Body of pancreas (tissue), 4 donors: ENCODE results near the gene BMP4. TPM values are rescaled to one million over a fixed set of nuclear protein-coding genes. Genes with fewer than 3 reads are reported as not detected.
"Not testable (repeated sequence)": the region's sequence is repeated elsewhere in the genome, so short reads cannot be mapped to it uniquely, and the experiment has no call there.

Experiments used
- ATAC-seq: fragments of 150-250 bp; one replicate; pipeline ENCODE4 v1.9.1; 2016
- DNase-seq, 4 donors: peaks; one replicate each; pipeline ENCODE4 v3.0.0-alpha.2; 2019
- H3K27ac ChIP-seq, 4 donors: fragments of 200-600 bp; sonication (generic); 1 replicate in 3 of 4; 2 replicates in 1 of 4; pipeline versions ENCODE4 v1.5.1 to v1.6.1; 2016 to 2019; ENCODE audit warnings: mild to moderate bottlenecking in 1 of 4, mixed read lengths in 1 of 4, moderate library complexity in 1 of 4
- H3K27me3 ChIP-seq, 2 donors: fragments of 200-600 bp; sonication (generic); one replicate each; pipeline ENCODE4 v1.6.0; 2016; ENCODE audit warnings: mild to moderate bottlenecking in 1 of 2
- H3K36me3 ChIP-seq, 2 donors: fragments of 200-600 bp; sonication (generic); replicated peaks in 1 of 2; 2 replicates each; pipeline ENCODE4 v1.5.1; 2016; ENCODE audit warnings: low read depth in 2 of 2; ENCODE audit not compliant: insufficient read depth in 1 of 2
- H3K4me1 ChIP-seq: fragments of 200-600 bp; sonication (generic); one replicate; pipeline ENCODE4 v1.6.0; 2016
- H3K4me3 ChIP-seq, 2 donors: fragments of 200-600 bp; sonication (generic); 1 replicate in 1 of 2; 2 replicates in 1 of 2; pipeline ENCODE4 v1.5.1; 2016 to 2019
- H3K9me3 ChIP-seq, 3 donors: fragments of 200-600 bp; sonication (generic); 1 replicate in 2 of 3; 2 replicates in 1 of 3; pipeline ENCODE4 v1.5.1; 2016
- POLR2A ChIP-seq, 3 donors: fragments of 450-650 bp; IDR thresholded peaks; one replicate each; pipeline ENCODE4 v1.6.1; 2016; ENCODE audit warnings: antibody characterized with exemption in 3 of 3, mild to moderate bottlenecking in 2 of 3
- WGBS, 2 donors: methylation state at CpG; one replicate each; pipeline ENCODE4 v1.1.5; 2017; 5-methylcytosine and 5-hydroxymethylcytosine counted together
- intact Hi-C: fragments of 100-400 bp; cut with DNase I; formaldehyde crosslinking; loops from one replicate; pipeline ENCODE4 v1.15.1; 2023
- total RNA-seq, 2 donors: library from RNA; depleted of rRNA; stranded (reverse); fragments of >200 nt; gene quantifications; one replicate each; pipeline ENCODE4 v1.1.0, GENCODE V29; 2016
- TF ChIP-seq, protein P1 (sequence below), 7 experiments: fragments of 450-650 bp in 4 of 7; fragments of 200-600 bp in 3 of 7; sonication (generic) in 3 of 7; IDR thresholded peaks; one replicate each; pipeline ENCODE4 v1.5.1; 2016 to 2019; ENCODE audit warnings: antibody characterized with exemption in 7 of 7

BMP4 gene
- total RNA-seq, 2 donors from 2014 or later, result 5.9 to 8.3 TPM

DNA sequence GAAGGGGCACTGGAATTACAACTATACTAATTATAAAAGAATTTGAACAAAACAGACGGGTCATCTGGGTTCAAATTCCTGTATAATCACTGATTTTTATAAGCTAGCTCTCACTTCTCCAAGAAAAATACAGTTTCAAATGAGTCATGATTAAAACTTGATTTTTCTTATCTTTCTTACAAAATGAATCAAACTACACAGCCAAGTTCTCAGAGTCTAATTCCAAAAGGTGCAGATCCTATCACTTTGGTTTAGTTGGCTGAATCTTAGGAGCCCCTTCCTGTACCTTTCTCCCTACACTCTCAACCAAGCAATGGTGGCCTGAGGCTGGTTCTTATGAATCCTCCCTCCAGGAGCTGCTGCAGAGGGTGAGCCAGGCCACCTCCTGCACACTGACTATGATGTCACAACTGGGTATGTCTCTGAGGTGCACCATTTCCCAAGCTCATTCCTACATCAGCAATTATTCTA lies 43.8 kb upstream of the BMP4 start:
- H3K9me3 ChIP-seq, result no peaks in the 10 kb centered on the region
- H3K27ac ChIP-seq, result no peak overlapping the region
- 71 to 74% methylated on average over 1 of the region's 1 CpG for WGBS, 2 donors
- H3K36me3 ChIP-seq, result no peaks in the 10 kb centered on the region
- no peak for ATAC-seq
- H3K4me1 ChIP-seq, result no peaks in the 10 kb centered on the region
- intact Hi-C loops, result no loop called here
- no peaks in the 10 kb centered on the region for H3K27me3 ChIP-seq
- DNase-seq, result no peak
- H3K4me3 ChIP-seq, result no peak overlapping the region
- TF ChIP-seq POLR2A (IDR thresholded peaks at IDR 0.05), result no peak
- TF ChIP-seq, protein P1, sequence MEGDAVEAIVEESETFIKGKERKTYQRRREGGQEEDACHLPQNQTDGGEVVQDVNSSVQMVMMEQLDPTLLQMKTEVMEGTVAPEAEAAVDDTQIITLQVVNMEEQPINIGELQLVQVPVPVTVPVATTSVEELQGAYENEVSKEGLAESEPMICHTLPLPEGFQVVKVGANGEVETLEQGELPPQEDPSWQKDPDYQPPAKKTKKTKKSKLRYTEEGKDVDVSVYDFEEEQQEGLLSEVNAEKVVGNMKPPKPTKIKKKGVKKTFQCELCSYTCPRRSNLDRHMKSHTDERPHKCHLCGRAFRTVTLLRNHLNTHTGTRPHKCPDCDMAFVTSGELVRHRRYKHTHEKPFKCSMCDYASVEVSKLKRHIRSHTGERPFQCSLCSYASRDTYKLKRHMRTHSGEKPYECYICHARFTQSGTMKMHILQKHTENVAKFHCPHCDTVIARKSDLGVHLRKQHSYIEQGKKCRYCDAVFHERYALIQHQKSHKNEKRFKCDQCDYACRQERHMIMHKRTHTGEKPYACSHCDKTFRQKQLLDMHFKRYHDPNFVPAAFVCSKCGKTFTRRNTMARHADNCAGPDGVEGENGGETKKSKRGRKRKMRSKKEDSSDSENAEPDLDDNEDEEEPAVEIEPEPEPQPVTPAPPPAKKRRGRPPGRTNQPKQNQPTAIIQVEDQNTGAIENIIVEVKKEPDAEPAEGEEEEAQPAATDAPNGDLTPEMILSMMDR (IDR thresholded peaks at IDR 0.05), result no peak

DNA sequence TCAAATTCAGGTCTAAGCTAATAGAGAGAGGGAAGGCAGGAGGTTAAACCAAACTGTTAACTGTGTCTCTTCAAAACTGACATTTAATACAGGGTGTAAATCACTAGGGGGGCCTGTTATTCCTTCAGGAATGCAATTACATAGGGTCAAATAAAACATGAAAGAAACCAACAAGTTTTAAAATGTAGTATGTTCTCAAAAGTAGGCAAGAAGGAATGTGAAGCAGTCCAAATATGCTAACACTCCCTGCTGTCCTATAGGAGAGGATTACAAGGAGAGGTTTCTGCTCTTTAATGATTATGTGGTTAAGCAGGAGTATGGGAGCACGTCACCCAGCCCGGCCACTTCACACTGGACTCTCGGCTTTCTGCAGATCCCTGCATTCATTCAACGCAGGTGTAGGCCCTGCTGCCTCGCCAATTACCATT lies 42.5 kb upstream of the BMP4 start:
- no peaks in the 10 kb centered on the region for H3K27me3 ChIP-seq
- H3K36me3 ChIP-seq, result no peaks in the 10 kb centered on the region
- H3K9me3 ChIP-seq, result no peaks in the 10 kb centered on the region
- no peaks in the 10 kb centered on the region for H3K4me1 ChIP-seq
- TF ChIP-seq, protein P1 (IDR thresholded peaks at IDR 0.05), result no peak
- TF ChIP-seq POLR2A (IDR thresholded peaks at IDR 0.05), result no peak
- H3K4me3 ChIP-seq, result no peak overlapping the region
- intact Hi-C loops, result no loop called here
- WGBS, 2 donors, result 51 to 61% methylated on average over 5 of the region's 5 CpGs
- DNase-seq (no peak), ATAC-seq (no peak)
- H3K27ac ChIP-seq, result no peak overlapping the region

DNA sequence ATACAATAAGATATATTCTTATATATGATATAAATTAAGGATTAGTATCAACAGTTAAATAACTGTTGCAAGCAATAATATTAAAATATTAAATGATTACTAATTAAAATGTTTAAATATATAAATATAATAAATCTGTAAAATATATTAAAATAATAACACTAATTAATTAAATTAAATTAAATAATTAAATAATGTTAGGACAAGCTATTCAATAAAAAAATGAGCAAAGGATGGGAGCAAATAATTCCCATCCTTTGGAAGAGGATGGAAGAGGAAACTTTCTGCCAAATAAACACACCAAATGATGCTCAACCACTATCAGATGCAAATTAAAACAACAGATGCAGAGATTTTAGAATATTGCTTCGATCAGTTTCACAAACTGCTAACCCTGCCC lies 39.4 kb upstream of the BMP4 start:
- intact Hi-C loops, result no loop called here
- Histone ChIP-seq H3K27me3 (no peaks in the 10 kb centered on the region), H3K27ac (no peak overlapping the region), H3K36me3 (no peaks in the 10 kb centered on the region), H3K4me1 (no peaks in the 10 kb centered on the region), H3K4me3 (no peak overlapping the region), H3K9me3 (no peaks in the 10 kb centered on the region)
- TF ChIP-seq, protein P1 (IDR thresholded peaks at IDR 0.05), result no peak
- 91 to 95% methylated on average over 1 of the region's 1 CpG for WGBS, 2 donors
- no peak for ATAC-seq
- DNase-seq, result no peak

DNA sequence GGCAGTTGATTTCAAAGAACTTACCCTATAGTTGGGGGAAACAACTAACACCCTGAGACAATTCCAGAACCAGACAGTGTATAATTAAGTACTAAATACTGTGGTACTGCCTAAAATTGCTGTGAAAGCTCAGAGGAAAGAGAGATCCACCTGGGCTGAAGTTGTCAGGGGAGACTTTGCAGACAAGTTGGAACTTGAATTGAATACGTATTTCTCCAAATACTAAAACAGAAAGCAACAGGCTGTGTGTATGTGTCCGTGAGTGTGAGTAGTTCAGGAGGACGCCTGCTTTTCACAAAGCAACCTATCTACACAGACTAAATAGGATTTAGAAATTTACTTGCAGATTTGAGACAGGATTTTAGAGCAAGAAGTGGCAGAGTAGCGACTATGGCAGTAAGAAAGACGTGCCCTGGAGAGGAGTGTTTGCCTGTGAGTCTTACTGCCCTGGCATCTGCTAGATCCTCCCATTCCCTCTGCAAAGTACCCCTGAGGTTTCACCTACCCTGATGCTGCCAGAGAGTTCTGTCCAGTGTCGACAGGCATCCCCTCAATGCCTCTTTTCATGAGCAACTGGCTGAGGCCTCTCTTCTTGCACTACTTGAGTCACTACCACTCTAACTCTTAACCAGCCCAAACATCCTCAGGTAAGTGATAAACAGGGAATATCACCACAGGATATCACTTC lies 37.4 kb upstream of the BMP4 start:
- Histone ChIP-seq H3K27ac (no peak overlapping the region), H3K4me1 (no peaks in the 10 kb centered on the region), H3K4me3 (no peak overlapping the region), H3K36me3 (no peaks in the 10 kb centered on the region), H3K27me3 (no peaks in the 10 kb centered on the region), H3K9me3 (no peaks in the 10 kb centered on the region)
- no peak for TF ChIP-seq POLR2A (IDR thresholded peaks at IDR 0.05)
- TF ChIP-seq, protein P1 (IDR thresholded peaks at IDR 0.05), result no peak
- WGBS, 2 donors, result 63 to 67% methylated on average over 6 of the region's 6 CpGs
- intact Hi-C loops, result no loop called here
- ATAC-seq (no peak), DNase-seq (no peak)

DNA sequence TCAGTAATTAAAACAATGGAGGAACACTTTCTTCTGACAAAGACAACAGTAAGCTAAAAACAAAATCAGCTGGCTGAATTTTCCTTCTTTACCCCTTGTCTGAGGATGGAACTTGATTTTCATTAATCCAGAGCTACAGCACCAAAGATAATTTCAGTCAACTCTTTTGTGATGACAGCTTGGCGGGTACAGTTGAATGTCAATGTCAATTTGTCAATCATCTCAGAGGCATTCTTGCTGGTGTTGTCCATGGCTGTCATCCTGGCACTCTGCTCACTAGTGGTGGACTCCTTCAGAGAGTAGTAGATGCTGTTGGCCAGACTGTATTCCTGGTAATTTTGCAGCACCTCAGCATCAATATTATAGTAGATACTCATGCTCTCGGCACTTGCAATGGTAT lies 34.4 kb upstream of the BMP4 start:
- no peak for ATAC-seq
- intact Hi-C loops, result no loop called here
- Histone ChIP-seq H3K27ac (no peak overlapping the region), H3K36me3 (no peaks in the 10 kb centered on the region), H3K9me3 (no peaks in the 10 kb centered on the region), H3K27me3 (no peaks in the 10 kb centered on the region), H3K4me3 (no peak overlapping the region), H3K4me1 (no peaks in the 10 kb centered on the region)
- TF ChIP-seq POLR2A (IDR thresholded peaks at IDR 0.05), result no peak
- TF ChIP-seq, protein P1 (IDR thresholded peaks at IDR 0.05), result no peak
- WGBS, 2 donors, result 41 to 43% methylated on average over 2 of the region's 2 CpGs
- DNase-seq, result no peak

DNA sequence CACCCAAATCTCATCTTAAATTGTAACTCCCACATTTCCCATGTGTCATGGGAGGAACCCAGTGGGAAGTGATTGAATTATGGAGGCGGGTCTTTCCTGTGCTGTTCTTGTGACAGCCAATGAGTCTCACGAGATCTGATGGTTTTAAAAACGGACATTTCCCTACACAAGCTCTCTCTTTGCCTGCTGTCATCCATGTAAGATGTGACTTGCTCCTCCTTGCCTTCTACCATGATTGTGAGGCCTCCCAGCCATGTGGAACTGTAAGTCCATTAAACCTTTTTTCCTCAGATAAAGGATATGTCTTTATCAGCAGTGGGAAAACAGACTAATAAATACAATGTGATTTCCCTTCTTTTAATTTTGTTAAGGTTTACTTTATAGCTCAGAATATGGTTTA lies 30.1 kb upstream of the BMP4 start:
- 64 to 85% methylated on average over 3 of the region's 3 CpGs for WGBS, 2 donors

DNA sequence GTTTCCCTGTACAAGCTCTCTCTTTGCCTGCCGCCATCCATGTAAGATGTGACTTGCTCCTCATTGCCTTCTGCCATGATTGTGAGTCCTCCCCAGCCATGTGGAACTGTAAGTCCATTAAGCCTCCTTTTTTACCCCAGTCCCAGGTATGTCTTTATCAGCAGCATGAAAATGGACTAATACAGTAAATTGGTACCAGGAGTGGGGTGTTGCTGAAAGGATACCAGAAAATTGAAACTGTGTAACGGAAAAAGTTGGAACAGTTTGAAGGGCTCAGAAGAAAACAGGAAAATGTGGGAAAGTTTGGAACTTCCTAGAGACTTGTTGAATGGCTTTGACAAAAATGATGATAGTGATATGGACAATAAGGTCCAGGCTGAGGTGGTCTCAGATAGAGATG lies 28.3 kb upstream of the BMP4 start:
- intact Hi-C loops, H3K27ac ChIP-seq: not testable (repeated sequence)

More for the DNA sequence above, 30.1 kb upstream of the BMP4 start:
- H3K36me3 ChIP-seq, H3K27ac ChIP-seq, H3K27me3 ChIP-seq, DNase-seq, ATAC-seq, intact Hi-C loops, H3K4me3 ChIP-seq, H3K4me1 ChIP-seq: not testable (repeated sequence)
- peaks cover 0 to 14% (median 0%) of the 10 kb centered on the region in 3 donors for H3K9me3 ChIP-seq

More for the DNA sequence above, 28.3 kb upstream of the BMP4 start:
- not testable (repeated sequence) for DNase-seq, H3K4me1 ChIP-seq, H3K4me3 ChIP-seq, H3K27me3 ChIP-seq, H3K36me3 ChIP-seq, ATAC-seq
- H3K9me3 ChIP-seq, result peaks cover 0 to 14% (median 0%) of the 10 kb centered on the region in 3 donors
- 50 to 95% methylated on average over 2 of the region's 2 CpGs for WGBS, 2 donors
